GM18868 (cell line): Measurements from ENCODE around the gene DNAH8.

ENCODE experiments used
- ATAC-seq: cut with Tn5 transposase; IDR thresholded peaks from one replicate; pipeline ENCODE4 v1.9.1; 2021; ENCODE audit warnings: mild to moderate bottlenecking, moderate library complexity; ENCODE audit not compliant: unreplicated experiment

The DNAH8 gene

GRCh38 chr6:38955861-38956260, 240.8 kb downstream of the DNAH8 start:
- no peak for ATAC-seq

DNA sequence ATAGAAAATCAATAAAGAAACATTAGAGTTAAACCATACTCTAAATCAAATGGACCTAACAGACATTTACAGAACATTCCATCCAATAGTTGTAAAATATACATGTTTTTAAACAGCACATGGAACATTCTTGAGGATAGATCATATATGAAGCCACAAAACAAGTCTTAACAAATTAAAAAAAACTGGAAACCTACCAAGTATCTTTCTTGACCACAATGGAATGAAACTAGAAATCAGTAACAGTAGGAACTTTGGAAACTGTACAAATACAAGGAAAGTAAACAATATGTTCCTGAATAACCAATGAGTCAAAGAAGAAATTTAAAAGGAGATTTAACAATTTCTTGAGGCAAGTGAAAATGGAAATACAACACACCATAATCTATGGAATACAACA, 242.3 kb downstream of the DNAH8 start:
- no peak for ATAC-seq

DNA sequence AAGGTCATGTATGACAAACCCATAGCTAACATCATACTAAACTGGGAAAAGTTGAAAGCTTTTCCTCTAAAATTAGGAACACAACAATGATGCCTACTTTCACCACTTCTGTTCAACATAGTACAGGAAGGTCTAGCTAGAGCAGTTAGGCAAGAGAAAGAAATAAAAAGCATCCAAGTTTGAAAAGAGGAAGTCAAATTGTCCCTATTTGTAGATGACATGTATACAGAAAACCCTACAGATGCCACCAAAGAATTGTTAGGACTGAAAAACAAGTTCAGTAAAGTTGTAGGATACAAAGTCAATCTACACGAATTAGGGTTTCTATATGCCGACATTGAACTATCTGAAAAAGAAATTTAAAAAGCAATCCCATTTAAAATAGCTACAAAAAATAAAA, 244.0 kb downstream of the DNAH8 start:
- no peak for ATAC-seq

DNA sequence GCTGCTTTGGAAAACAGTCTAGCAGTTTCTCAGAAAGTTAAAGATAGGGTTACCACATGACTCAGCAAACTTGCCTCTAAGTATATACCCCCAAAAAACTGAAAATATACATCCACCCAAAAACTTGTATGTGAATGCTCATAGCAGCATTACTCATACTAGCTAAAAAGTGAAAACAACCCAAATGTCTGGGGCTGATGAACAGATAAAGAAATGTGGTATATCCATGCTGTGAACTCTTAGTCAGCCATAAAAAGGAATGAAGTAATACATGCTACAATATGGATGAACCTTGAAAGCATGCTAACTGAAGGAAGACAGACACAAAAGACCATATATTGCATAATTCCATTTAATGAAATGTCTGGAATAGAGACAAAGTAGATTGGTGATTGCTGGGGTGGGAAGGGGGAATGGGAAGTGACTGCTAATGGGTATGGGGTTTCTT, 253.6 kb downstream of the DNAH8 start:
- ATAC-seq: no peak

DNA sequence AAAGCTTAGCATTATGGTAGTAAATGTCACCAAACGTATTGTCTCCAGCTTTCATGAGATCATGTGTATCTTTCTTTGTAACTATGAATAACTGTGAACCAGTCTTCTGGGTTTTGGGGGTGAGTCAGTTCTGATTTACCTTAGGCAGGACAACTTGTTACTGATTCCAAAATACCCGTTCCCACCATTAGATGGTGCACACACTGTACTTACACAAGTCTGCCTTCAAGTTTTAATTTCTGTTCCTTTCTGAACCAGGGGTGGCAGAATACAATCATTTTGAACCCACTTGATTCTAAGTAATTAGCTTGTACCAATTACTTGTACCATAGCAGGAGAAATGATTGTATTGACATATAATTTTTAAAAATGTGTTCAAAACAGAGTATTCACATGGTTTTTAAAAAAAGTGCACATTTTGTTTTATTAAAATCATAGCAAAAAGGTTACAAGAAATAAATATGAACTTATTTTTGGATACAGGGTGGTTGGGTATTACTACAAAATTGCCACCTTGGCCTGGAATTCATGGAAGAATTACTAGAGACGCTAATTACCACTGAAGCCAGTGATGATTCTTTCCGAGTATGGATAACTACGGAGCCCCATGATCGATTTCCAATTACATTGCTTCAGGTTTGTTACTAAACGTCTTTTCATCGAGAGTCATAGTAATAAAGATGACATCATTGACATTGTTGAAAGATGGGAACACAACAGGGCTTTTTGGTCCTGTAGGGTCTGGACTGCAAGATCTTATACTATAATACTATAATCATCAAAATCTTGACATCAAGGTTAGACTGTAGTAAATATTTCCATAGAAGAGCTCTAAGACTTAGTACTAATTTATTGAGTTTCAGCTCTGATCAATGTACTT, 258.3 kb downstream of the DNAH8 start:
- no peak for ATAC-seq

DNA sequence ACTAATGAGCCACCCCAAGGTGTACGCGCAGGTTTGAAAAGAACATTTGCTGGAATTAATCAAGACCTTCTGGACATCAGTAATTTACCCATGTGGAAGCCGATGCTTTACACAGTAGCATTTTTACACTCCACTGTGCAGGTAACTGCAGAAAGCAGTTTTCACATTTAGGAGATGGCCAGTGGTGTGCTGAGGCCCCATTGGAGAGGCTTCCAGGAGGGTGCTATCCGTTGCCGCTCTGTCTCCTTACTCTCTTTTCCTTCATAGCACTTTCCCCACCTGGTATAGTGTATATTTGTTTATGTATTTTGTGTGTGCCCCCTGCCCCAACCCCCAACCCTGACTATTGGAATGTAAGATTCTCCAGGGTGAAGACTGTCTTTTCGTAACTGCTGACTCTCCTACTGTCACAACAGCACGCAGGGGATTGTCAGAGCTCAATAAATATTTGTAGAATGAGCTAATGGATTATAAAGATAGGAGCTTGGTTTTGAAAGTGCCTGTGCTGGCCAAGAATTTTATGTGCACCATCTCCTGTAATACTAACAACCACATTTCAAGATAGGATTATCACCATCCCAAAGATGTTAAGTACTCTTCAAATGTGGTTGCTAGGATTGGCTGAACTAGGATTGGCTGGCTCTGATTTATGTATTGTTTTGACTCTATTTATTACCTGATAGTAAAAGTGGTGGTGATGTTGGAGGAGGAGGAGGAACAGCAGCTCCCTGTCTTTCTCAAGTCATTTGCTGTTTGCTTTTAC, 259.5 kb downstream of the DNAH8 start:
- ATAC-seq: no peak

DNA sequence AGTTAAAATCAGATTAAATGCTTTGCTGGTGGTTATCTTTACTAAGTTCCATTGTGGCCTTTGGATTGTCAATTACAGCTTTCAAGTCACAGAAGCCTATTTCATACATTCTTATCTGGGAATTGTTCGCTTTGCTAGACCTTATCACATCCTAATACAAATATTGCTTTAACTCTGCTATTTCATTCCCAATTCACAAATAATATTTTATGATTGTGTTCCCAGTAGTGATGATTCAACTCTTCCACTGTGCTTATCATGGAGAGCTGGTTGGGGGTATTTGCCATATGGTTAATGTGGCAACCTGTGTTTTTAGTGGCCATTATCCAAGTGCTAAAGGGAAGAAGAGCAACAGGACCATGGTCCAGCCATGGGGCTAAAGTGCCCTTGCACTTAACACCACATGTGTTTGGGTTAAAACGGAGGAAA, 260.5 kb downstream of the DNAH8 start:
- ATAC-seq: no peak

- no peak for ATAC-seq
These were observed 260.9 kb downstream of the DNAH8 start for GRCh38 chr6:38976051-38976450.

- no peak for ATAC-seq
These were observed 261.8 kb downstream of the DNAH8 start for GRCh38 chr6:38976801-38977500.

DNA sequence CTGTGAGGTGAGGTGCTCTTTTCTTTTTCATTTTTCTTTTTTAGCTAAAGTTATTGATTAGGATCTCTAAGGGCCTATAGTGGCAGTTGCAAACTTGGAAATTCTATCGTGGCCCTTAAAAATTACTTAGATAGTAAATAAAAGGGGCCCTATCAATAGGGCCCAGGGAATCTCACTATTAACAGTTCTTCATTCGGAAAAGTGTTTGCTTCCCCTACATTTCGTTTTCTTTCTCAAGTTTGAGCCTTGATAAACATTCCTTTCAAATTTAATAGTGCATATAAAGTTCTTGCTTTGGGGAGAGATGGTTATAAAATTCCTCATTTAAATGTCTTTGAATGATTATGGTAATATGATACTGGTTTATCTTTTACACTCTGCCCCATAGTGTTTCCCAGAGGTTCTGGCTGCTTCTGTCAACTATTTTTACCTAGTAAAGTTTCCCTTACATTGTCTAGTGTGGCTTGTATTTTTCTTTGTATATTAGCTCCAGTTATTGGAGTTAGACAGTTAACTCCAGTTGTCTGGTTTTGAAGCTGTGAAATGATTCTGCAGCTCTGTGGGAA, 263.1 kb downstream of the DNAH8 start:
- ATAC-seq: no peak

GRCh38 chr6:38982470-38982869, 267.4 kb downstream of the DNAH8 start:
- no peak for ATAC-seq

- ATAC-seq: no peak
These were observed 269.6 kb downstream of the DNAH8 start for GRCh38 chr6:38984723-38985122.

DNA sequence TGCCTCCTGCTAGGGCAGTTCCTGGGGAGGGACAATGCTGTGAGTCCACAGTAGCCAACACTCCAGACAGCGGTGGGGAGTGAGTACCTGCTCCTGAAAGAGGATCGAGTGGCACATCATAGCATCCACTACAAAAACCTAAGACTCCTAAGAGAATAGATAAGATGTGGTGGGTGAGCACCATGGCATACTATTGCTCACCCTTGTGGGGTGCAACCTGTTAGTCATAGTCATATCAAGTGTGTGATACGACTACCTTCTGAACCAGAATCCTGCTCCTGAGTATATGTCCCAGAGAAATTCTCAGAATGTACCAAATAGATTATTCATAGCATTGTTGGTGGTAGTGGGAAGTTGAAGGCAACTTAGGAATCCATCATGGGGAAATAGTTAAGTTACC, 270.7 kb downstream of the DNAH8 start:
- ATAC-seq: no peak

- no peak for ATAC-seq
These were observed 272.4 kb downstream of the DNAH8 start for GRCh38 chr6:38987503-38987902.

- ATAC-seq: no peak
These were observed 273.8 kb downstream of the DNAH8 start for GRCh38 chr6:38988736-38989449.

DNA sequence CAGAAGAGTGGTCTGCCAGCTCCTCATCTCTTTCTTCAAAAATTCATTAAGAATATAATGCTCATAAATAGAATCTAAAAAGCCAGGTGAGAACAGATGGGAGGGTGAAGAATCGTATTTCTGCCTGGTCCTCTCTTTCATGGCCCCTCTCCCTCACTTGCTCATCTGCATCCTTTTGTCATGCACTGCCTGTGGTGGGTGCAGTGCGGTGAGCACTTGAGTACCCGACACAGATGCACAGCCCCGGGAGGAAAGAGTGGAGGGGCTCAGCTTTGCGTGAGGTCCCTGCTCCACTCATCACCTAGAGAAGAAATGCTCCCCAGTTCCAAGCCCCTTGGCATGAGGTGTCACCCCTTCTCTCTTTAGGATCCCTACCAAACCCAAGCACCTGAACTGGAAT, 275.4 kb downstream of the DNAH8 start:
- no peak for ATAC-seq

- ATAC-seq: no peak
These were observed 281.6 kb downstream of the DNAH8 start for GRCh38 chr6:38996676-38997075.

DNA sequence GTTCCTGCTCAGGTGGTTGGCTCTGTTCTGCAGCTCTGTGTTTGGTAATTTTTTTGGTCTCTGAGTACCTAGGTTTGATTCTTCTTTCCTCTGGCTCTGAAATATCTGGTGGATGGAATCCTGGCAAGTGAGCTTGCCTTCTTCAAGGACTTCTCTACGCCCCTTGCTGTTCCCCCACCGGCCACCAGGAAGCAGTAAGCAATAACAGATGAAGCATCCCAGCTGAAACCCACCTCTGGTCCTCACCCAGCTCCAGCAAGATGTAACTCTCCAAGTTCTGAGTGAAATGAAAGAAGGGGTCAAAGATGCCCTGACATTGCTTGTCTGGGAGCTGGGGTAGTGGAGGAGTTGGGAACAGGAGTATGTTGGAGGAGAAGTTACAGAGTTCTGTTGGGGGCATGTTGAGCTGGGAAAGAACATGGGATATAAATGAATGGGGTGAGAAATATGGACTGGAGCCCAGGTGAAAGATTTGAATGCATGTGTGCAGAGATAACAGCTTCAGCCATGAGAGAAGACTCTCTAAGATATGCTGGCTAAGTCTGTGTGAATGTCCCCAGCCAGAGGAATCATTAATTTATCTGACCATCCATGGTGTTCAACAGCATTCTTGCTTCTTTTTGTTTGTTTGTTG, 282.1 kb downstream of the DNAH8 start:
- no peak for ATAC-seq

DNA sequence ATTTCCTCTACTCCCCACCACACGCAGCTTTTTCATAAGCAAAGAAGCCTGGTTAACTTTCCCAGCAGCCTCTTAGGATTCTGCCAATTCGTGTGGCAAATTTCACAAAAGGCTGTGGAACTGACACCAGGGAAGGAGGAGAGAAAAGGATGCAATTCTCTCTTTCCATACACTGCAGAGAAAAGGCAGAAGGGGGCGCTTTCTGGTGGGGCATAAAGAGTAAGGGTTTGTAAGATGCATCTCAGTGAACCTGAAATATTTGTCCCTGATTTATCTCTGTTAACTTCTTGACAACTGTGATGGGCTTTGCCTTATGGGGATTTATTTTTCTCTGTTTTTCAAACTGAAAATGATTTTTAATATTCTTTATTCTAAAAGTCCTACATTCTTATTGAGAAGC, 288.0 kb downstream of the DNAH8 start:
- ATAC-seq: no peak

DNA sequence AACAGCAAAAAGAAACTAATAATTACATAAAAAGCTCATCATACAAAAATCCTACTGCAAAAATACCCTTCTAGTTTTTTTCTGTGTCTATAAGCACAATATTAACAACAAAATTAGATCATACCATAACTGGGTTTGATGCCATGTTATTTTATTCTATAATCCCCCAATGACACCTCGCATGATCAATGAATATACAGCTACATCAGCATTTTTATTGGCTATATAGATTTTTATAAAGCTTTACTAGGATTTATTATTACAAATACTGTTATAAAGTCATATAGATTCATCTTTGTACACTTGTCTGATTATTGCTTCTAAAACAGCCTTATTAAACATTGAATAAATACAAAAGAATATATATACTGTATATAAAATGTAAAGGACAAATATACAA, 288.4 kb downstream of the DNAH8 start:
- ATAC-seq: no peak
